Measurements from ENCODE around the gene ATP8B4. TPM values are rescaled to one million over a fixed set of nuclear protein-coding genes. Genes with fewer than 3 reads are reported as not detected.

Gene ATP8B4
- total RNA-seq, 1 experiment from 2014 or later, result not detected

DNA sequence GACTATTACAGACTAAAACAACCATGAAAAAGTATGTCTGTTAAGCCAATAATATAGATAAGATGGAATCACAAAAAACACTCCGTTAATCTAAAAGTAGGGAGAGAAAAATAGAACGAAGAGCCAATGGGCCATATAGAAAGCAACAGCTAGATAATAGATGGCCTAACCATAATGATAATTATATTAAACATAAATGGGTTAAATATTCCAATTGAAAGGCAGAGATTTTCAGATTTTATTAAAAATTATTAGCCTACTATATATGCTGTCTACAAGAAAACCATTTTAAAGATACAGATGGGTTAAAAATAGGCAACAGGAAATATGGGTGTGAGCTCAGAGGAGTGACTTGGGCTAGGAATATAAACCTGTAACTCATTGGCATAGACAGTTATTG lies 76.3 kb downstream of the ATP8B4 start:
- CTCF ChIA-PET, result no interaction called here
- no peak for TF ChIP-seq SIN3A (IDR thresholded peaks at IDR 0.05; ENCODE audit: borderline replicate concordance, insufficient read depth, low read depth, low read length)
- TF ChIP-seq CTCF (IDR thresholded peaks at IDR 0.05), result no peak
- no peak for TF ChIP-seq REST (IDR thresholded peaks at IDR 0.05; ENCODE audit: insufficient read depth in 1 of 2, low read depth in 2 of 2, low read length in 1 of 2)
- TF ChIP-seq POLR2AphosphoS5 (IDR thresholded peaks at IDR 0.05; ENCODE audit: low read depth, low read length), result no peak
- no peak for TF ChIP-seq TCF7L2 (IDR thresholded peaks at IDR 0.05; ENCODE audit: low read depth, low read length)
- Histone ChIP-seq H3K36me3 (ENCODE audit: control insufficient read depth, insufficient read depth, low read length) (no peaks in the 10 kb centered on the region), H3K4me1 (ENCODE audit: control insufficient read depth, insufficient read depth, low read length) (no peaks in the 10 kb centered on the region), H3K4me3 (ENCODE audit: low read depth in 2 of 2, low read length in 2 of 2) (no peak overlapping the region), H3K27me3 (ENCODE audit: control insufficient read depth, insufficient read depth, low read length) (no peaks in the 10 kb centered on the region), H3K27ac (ENCODE audit: low read length) (no peak overlapping the region), H3K9me3 (ENCODE audit: control insufficient read depth, insufficient read depth, low read depth, low read length) (no peaks in the 10 kb centered on the region)
- POLR2A ChIA-PET, result no interaction called here
- intact Hi-C loops (cut with micrococcal nuclease; ENCODE audit: unreplicated experiment), result no loop called here
- no peak for ATAC-seq
- in situ Hi-C loops (cut with HindIII; ENCODE audit: low pct_unique_long_range_greater_than_20kb, low sequenced_read_pairs), result no loop called here
- BruUV-seq (replicated peaks), result no TSS peak
- DNase-seq (ENCODE audit: low read depth, low spot score), result no peak

GRCh38 chr15:50030456-50030855 lies 88.6 kb downstream of the ATP8B4 start:
- Histone ChIP-seq H3K4me1 (ENCODE audit: control insufficient read depth, insufficient read depth, low read length) (no peaks in the 10 kb centered on the region), H3K27ac (ENCODE audit: low read length) (no peak overlapping the region), H3K27me3 (ENCODE audit: control insufficient read depth, insufficient read depth, low read length) (peaks cover 2% of the 10 kb centered on the region), H3K36me3 (ENCODE audit: control insufficient read depth, insufficient read depth, low read length) (no peaks in the 10 kb centered on the region), H3K9me3 (ENCODE audit: control insufficient read depth, insufficient read depth, low read depth, low read length) (no peaks in the 10 kb centered on the region), H3K4me3 (ENCODE audit: low read depth in 2 of 2, low read length in 2 of 2) (no peak overlapping the region)
- intact Hi-C loops (cut with micrococcal nuclease; ENCODE audit: unreplicated experiment), result no loop called here
- in situ Hi-C loops (cut with HindIII; ENCODE audit: low pct_unique_long_range_greater_than_20kb, low sequenced_read_pairs), result no loop called here
- ATAC-seq (no peak), DNase-seq (ENCODE audit: low read depth, low spot score) (no peak)
- CTCF ChIA-PET, result no interaction called here
- no TSS peak for BruUV-seq (replicated peaks)
- no peak for TF ChIP-seq REST (IDR thresholded peaks at IDR 0.05; ENCODE audit: insufficient read depth in 1 of 2, low read depth in 2 of 2, low read length in 1 of 2)
- TF ChIP-seq SIN3A (IDR thresholded peaks at IDR 0.05; ENCODE audit: borderline replicate concordance, insufficient read depth, low read depth, low read length), result no peak
- no peak for TF ChIP-seq POLR2AphosphoS5 (IDR thresholded peaks at IDR 0.05; ENCODE audit: low read depth, low read length)
- TF ChIP-seq CTCF (IDR thresholded peaks at IDR 0.05), result no peak
- no peak for TF ChIP-seq TCF7L2 (IDR thresholded peaks at IDR 0.05; ENCODE audit: low read depth, low read length)
- POLR2A ChIA-PET, result no interaction called here

Data from Panc1 (cell line).